HepG2 (cell line): ENCODE measurements around the gene RAN. TPM values are rescaled to one million over a fixed set of nuclear protein-coding genes. Genes with fewer than 3 reads are reported as not detected.
A peak's percentile ranks its signal among the peaks of the same experiment; 100 is the strongest.

Experiments
- HNRNPLL ChIP-seq: fragments of 200-400 bp; formaldehyde crosslinking; IDR thresholded peaks from 2 replicates; pipeline ENCODE4 v1.6.1; 2017; ENCODE audit warnings: mild to moderate bottlenecking, low read depth, low read length; ENCODE audit not compliant: poor library complexity, severe bottlenecking
- JDP2 ChIP-seq: sonication (generic); formaldehyde crosslinking; IDR thresholded peaks from 2 replicates; pipeline ENCODE4 v1.8.1; 2022; ENCODE audit warnings: missing genetic modification reagents, borderline replicate concordance
- NFIB ChIP-seq: sonication (generic); formaldehyde crosslinking; IDR thresholded peaks from 2 replicates; pipeline ENCODE4 v1.9.0; 2021; ENCODE audit warnings: missing genetic modification reagents, mild to moderate bottlenecking, borderline replicate concordance
- RBAK ChIP-seq: sonication (generic); formaldehyde crosslinking; IDR thresholded peaks from 2 replicates; pipeline ENCODE4 v1.5.1; 2020; ENCODE audit warnings: mild to moderate bottlenecking, missing genetic modification reagents
- SOX5 ChIP-seq: IDR thresholded peaks from 2 replicates; pipeline ENCODE4 v1.6.1; 2016; ENCODE audit warnings: borderline replicate concordance
- SP2 ChIP-seq: sonication (generic); formaldehyde crosslinking; IDR thresholded peaks from 2 replicates; pipeline ENCODE4 v1.5.1; 2020; ENCODE audit warnings: mild to moderate bottlenecking, missing genetic modification reagents
- SSRP1 ChIP-seq: IDR thresholded peaks from 2 replicates; pipeline ENCODE4 v1.6.1; 2016; ENCODE audit warnings: control low read depth
- TAF15 ChIP-seq: fragments of 200-400 bp; formaldehyde crosslinking; IDR thresholded peaks from one replicate; pipeline ENCODE4 v1.6.1; 2018; ENCODE audit warnings: mild to moderate bottlenecking, low read depth, low read length; ENCODE audit not compliant: poor library complexity, severe bottlenecking
- TBL1XR1 ChIP-seq: fragments of 150-350 bp; IDR thresholded peaks from 2 replicates; pipeline ENCODE4 v1.6.1; 2014; ENCODE audit warnings: borderline replicate concordance, low read length; ENCODE audit not compliant: partially characterized antibody
- ZNF138 ChIP-seq: sonication (generic); formaldehyde crosslinking; IDR thresholded peaks from 2 replicates; pipeline ENCODE4 v1.5.0; 2020; ENCODE audit warnings: mild to moderate bottlenecking, low read depth, missing genetic modification reagents
- ZNF577 ChIP-seq: sonication (generic); formaldehyde crosslinking; IDR thresholded peaks from 2 replicates; pipeline ENCODE4 v1.4.0; 2020; ENCODE audit warnings: mild to moderate bottlenecking, low read depth, missing genetic modification reagents, borderline replicate concordance
- ZNF670 ChIP-seq: sonication (generic); formaldehyde crosslinking; IDR thresholded peaks from 2 replicates; pipeline ENCODE4 v1.8.0; 2022; ENCODE audit warnings: mild to moderate bottlenecking, missing genetic modification reagents, borderline replicate concordance
- ZNF713 ChIP-seq: sonication (generic); formaldehyde crosslinking; IDR thresholded peaks from 2 replicates; pipeline ENCODE4 v1.4.0; 2020; ENCODE audit warnings: mild to moderate bottlenecking, missing genetic modification reagents
- polyA plus RNA-seq, 8 experiments: library from polyadenylated mRNA; depleted of rRNA in 3 of 8; stranded (reverse) in 7 of 8; unstranded in 1 of 8; fragments of >200 nt; fragmentation: Illumina TruSeq in 4 of 8; extraction: Trizol in 4 of 8; gene quantifications; 2 replicates each; pipeline versions ENCODE4 v1.2.1 to v1.2.3, GENCODE V29; 2011 to 2016; ENCODE audit warnings: low read depth in 4 of 8, missing spikeins in 1 of 8, mixed read lengths in 1 of 8; ENCODE audit not compliant: insufficient read depth in 1 of 8
- total RNA-seq, 5 experiments: library from RNA; depleted of rRNA; stranded (reverse); fragments of >200 nt; fragmentation: Illumina TruSeq; extraction: Trizol; gene quantifications; 2 replicates each; pipeline ENCODE4 v1.2.3, GENCODE V29; 2016; ENCODE audit warnings: low read depth in 1 of 5
- TF ChIP-seq, protein P1 (sequence below): sonication (generic); formaldehyde crosslinking; IDR thresholded peaks from 2 replicates; pipeline ENCODE4 v1.4.0; 2020; ENCODE audit warnings: missing genetic modification reagents, mild to moderate bottlenecking, borderline replicate concordance
- TF ChIP-seq, protein P2 (sequence below), 2 experiments: fragments of 450-650 bp in 1 of 2; sonication (generic) in 1 of 2; formaldehyde crosslinking in 1 of 2; IDR thresholded peaks; 2 replicates each; pipeline versions ENCODE4 v1.6.1 to v1.8.0; 2016 to 2022; ENCODE audit warnings: antibody characterized with exemption in 1 of 2, mild to moderate bottlenecking in 1 of 2, missing genetic modification reagents in 1 of 2

RAN gene
- total and polyA plus RNA-seq, 2 of the 13 experiments (the other 11 are each of a cell fraction or from before 2014, with no cell fraction given), result 1,335 to 1,630 TPM

DNA sequence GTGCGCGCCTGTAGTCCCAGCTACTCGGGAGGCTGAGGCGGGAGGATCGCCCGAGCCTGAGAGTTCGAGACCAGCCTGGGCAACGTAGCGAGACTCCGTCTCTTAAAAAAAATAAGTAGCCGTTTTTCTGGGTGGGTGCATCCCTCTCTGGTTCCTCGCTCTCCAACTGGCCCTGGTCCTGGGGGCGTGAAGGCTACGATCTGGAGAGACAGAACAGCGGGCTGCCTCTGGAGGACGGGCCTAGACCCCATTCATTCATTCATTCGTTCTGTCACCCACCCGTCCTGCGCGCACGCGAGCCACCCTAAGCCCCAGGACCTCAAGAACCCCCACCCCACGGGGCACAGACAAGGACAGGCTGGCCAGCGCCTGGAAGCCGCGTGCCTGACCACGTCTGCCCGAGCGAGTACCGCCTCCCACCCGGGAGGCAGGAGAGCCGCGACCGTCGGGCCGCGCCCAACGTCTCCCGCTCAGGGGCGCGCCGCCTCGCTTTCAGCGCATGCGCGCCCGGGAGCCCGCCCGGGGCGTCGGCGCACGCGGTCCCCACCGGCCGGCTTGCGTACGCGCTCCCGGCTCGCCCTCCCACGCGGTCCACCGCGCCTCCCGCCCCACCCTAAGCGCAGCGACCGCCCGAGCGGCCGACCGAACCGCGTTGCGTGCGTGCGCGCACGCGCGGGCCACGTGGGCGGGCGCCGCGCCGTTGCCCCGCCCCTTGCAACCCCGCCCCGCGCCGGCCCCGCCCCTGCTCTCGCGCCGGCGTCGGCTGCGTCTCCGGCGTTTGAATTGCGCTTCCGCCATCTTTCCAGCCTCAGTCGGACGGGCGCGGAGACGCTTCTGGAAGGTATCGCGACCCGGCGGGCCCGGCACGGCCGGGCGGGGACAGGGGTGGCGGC is at the start of gene RAN (continued):
- TF ChIP-seq ZNF713 (CRISPR knock-in tag), result no peak
- TF ChIP-seq ZNF138 (CRISPR knock-in tag), result 0 out of 2 replicates have a peak, but pooled peaks have one; percentile 62
- peak; percentile 29; the same call in 1 of the 2 replicates for TF ChIP-seq SP2
- TF ChIP-seq, protein P1, sequence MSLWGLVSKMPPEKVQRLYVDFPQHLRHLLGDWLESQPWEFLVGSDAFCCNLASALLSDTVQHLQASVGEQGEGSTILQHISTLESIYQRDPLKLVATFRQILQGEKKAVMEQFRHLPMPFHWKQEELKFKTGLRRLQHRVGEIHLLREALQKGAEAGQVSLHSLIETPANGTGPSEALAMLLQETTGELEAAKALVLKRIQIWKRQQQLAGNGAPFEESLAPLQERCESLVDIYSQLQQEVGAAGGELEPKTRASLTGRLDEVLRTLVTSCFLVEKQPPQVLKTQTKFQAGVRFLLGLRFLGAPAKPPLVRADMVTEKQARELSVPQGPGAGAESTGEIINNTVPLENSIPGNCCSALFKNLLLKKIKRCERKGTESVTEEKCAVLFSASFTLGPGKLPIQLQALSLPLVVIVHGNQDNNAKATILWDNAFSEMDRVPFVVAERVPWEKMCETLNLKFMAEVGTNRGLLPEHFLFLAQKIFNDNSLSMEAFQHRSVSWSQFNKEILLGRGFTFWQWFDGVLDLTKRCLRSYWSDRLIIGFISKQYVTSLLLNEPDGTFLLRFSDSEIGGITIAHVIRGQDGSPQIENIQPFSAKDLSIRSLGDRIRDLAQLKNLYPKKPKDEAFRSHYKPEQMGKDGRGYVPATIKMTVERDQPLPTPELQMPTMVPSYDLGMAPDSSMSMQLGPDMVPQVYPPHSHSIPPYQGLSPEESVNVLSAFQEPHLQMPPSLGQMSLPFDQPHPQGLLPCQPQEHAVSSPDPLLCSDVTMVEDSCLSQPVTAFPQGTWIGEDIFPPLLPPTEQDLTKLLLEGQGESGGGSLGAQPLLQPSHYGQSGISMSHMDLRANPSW (CRISPR knock-in tag), result no peak
- no peak for TF ChIP-seq RBAK (CRISPR knock-in tag)
- no peak for TF ChIP-seq JDP2
- no peak for TF ChIP-seq TBL1XR1
- TF ChIP-seq NFIB (CRISPR knock-in tag), result no peak
- TF ChIP-seq ZNF670 (CRISPR knock-in tag), result peak; percentile 66; the same call in 1 of the 2 replicates
- no peak for TF ChIP-seq ZNF577 (CRISPR knock-in tag)
- no peak for TF ChIP-seq SOX5 (CRISPR knock-in tag)
- TF ChIP-seq, protein P2, sequence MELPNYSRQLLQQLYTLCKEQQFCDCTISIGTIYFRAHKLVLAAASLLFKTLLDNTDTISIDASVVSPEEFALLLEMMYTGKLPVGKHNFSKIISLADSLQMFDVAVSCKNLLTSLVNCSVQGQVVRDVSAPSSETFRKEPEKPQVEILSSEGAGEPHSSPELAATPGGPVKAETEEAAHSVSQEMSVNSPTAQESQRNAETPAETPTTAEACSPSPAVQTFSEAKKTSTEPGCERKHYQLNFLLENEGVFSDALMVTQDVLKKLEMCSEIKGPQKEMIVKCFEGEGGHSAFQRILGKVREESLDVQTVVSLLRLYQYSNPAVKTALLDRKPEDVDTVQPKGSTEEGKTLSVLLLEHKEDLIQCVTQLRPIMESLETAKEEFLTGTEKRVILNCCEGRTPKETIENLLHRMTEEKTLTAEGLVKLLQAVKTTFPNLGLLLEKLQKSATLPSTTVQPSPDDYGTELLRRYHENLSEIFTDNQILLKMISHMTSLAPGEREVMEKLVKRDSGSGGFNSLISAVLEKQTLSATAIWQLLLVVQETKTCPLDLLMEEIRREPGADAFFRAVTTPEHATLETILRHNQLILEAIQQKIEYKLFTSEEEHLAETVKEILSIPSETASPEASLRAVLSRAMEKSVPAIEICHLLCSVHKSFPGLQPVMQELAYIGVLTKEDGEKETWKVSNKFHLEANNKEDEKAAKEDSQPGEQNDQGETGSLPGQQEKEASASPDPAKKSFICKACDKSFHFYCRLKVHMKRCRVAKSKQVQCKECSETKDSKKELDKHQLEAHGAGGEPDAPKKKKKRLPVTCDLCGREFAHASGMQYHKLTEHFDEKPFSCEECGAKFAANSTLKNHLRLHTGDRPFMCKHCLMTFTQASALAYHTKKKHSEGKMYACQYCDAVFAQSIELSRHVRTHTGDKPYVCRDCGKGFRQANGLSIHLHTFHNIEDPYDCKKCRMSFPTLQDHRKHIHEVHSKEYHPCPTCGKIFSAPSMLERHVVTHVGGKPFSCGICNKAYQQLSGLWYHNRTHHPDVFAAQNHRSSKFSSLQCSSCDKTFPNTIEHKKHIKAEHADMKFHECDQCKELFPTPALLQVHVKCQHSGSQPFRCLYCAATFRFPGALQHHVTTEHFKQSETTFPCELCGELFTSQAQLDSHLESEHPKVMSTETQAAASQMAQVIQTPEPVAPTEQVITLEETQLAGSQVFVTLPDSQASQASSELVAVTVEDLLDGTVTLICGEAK (IDR thresholded peaks at IDR 0.05), result no peak
- TF ChIP-seq, protein P2 (CRISPR knock-in tag; IDR thresholded peaks at IDR 0.05), result no peak
- TF ChIP-seq HNRNPLL, result peak; percentile 89
- no peak for TF ChIP-seq SSRP1 (CRISPR knock-in tag)
- TF ChIP-seq TAF15, result no peak
